Sigmoid colon (tissue), 7 donors: ENCODE data around the gene OR52I1. TPM values are rescaled to one million over a fixed set of nuclear protein-coding genes. Genes with fewer than 3 reads are reported as not detected.
A peak's percentile ranks its signal among the peaks of the same experiment; 100 is the strongest.

ENCODE experiments used
- DNase-seq: peaks from one replicate; pipeline ENCODE4 v3.0.0-alpha.2; 2019
- H3K27ac ChIP-seq, 4 donors: fragments of 200-600 bp; sonication (generic); one replicate each; pipeline ENCODE4 v1.5.1; 2016 to 2019; ENCODE audit warnings: mild to moderate bottlenecking in 1 of 4
- H3K27me3 ChIP-seq, 3 donors: fragments of 200-600 bp; sonication (generic); one replicate each; pipeline ENCODE4 v1.5.1; 2019; ENCODE audit warnings: mild to moderate bottlenecking in 1 of 3
- H3K36me3 ChIP-seq, 4 donors: fragments of 200-600 bp; sonication (generic); one replicate each; pipeline ENCODE4 v1.5.1; 2016 to 2019
- H3K4me1 ChIP-seq, 4 donors: fragments of 200-600 bp; sonication (generic); one replicate each; pipeline ENCODE4 v1.5.1; 2017 to 2019
- H3K4me3 ChIP-seq, 4 donors: fragments of 200-600 bp; sonication (generic); one replicate each; pipeline ENCODE4 v1.5.1; 2017 to 2019; ENCODE audit warnings: mild to moderate bottlenecking in 2 of 4, moderate library complexity in 1 of 4
- H3K9me3 ChIP-seq, 4 donors: fragments of 200-600 bp in 3 of 4; sonication (generic) in 3 of 4; one replicate each; pipeline versions ENCODE4 v1.5.1 to v1.6.1; 2013 to 2019
- EP300 ChIP-seq, 4 donors: sonication (generic); formaldehyde crosslinking; IDR thresholded peaks; one replicate each; pipeline ENCODE4 v1.6.1; 2017; ENCODE audit warnings: antibody characterized with exemption in 4 of 4
- POLR2A ChIP-seq, 2 donors: fragments of 450-650 bp; IDR thresholded peaks; one replicate each; pipeline ENCODE4 v1.6.1; 2016; ENCODE audit warnings: antibody characterized with exemption in 2 of 2, mild to moderate bottlenecking in 2 of 2, moderate library complexity in 2 of 2
- POLR2AphosphoS5 ChIP-seq, 4 donors: sonication (generic); formaldehyde crosslinking; IDR thresholded peaks; one replicate each; pipeline ENCODE4 v1.6.1; 2017; ENCODE audit warnings: antibody characterized with exemption in 4 of 4
- WGBS, 2 donors: extraction: QIAGEN DNeasy Blood & Tissue Kit; methylation state at CpG; one replicate each; pipeline ENCODE4 v1.1.7; 2013; 5-methylcytosine and 5-hydroxymethylcytosine counted together
- intact Hi-C: fragments of 100-400 bp; cut with DNase I; formaldehyde crosslinking; loops from one replicate; pipeline ENCODE4 v1.15.1; 2023
- polyA plus RNA-seq, 3 donors: library from polyadenylated mRNA; stranded (reverse); fragments of 200-250 nt; gene quantifications; one replicate each; pipeline ENCODE4 v1.2.3, GENCODE V29; 2013
- total RNA-seq, 4 donors: library from RNA; depleted of rRNA; stranded (reverse); fragments of >200 nt; gene quantifications; one replicate each; pipeline ENCODE4 v1.1.0, GENCODE V29; 2016
- TF ChIP-seq, protein P1 (sequence below), 4 experiments: fragments of 450-650 bp in 3 of 4; fragments of 200-600 bp in 1 of 4; IDR thresholded peaks; one replicate each; pipeline ENCODE4 v1.5.1; 2016 to 2019; ENCODE audit warnings: antibody characterized with exemption in 4 of 4, mild to moderate bottlenecking in 3 of 4, moderate library complexity in 2 of 4
- donor health status: healthy with polysubstance abuse.
- donor health status: Bipolar disorder and iron deficiency.
- donor health status: healthy.

The OR52I1 gene
- total and polyA plus RNA-seq, 7 donors, result not detected

DNA sequence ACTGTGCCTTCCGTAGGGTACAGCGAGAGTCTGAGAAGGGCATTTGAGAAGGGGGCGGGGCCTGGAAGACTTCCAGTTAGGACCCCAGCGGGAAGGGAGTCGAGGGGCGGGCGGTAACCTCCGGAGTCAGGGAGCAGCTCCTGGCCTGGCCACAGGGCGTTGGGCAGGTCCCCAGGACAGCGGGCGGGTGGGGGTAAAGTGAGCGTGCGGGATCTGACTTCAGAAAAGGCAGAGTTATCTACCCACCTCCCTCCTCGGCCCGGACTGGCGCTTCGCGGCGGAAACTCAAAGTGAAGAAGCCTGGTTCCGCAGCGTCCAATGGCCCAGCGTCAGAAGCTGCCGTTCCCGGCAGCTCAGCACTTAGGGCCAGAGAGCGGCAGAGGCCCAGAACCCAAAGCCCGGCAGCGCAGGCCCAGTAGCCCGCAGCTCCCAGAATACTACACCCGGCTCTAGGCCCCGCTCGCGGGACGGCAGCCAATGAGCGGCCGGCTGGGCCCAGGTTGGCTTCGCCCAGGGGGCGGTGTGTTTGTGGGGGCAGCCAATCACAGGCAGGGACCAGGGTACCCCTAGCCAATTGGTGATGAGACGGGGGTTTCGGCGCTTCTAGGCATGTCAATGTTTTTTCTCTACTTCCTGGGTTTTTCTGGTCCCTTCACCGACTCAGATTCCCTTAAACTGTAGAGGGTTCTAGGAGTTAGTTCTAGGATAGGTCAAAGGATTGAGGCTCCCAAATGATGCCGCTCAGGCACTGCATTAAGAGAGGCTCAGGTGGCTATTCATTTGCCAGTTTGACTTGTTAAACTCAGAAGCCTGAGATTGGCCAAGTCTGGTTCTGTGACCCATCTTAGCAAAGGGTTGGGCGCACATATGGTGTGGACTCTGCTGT, 14.2 kb downstream of the OR52I1 start, which contains the start of gene TRIM68:
TSS of gene TRIM68 (minus strand) at position 451 of the 886 bp plus-strand sequence. CDS start 2,727 bp downstream, outside the sequence.
- H3K4me1 ChIP-seq, result peaks cover 0 to 24% (median 12%) of the 10 kb centered on the region in 4 donors
- 4% methylated on average over 43 of the region's 43 CpGs for WGBS, 2 donors
- peak within 1 kb of the TSS; percentile 60 to 69 (median 66) for H3K4me3 ChIP-seq
- no peaks in the 10 kb centered on the region for H3K9me3 ChIP-seq
- intact Hi-C loops, result no loop called here
- no peaks in the 10 kb centered on the region for H3K27me3 ChIP-seq
- TF ChIP-seq POLR2A (IDR thresholded peaks at IDR 0.05) (peak; percentile 67 to 73), EP300 (IDR thresholded peaks at IDR 0.05) (no peak), POLR2AphosphoS5 (IDR thresholded peaks at IDR 0.05) (peak; percentile 61 to 79 (median 70))
- TF ChIP-seq, protein P1, sequence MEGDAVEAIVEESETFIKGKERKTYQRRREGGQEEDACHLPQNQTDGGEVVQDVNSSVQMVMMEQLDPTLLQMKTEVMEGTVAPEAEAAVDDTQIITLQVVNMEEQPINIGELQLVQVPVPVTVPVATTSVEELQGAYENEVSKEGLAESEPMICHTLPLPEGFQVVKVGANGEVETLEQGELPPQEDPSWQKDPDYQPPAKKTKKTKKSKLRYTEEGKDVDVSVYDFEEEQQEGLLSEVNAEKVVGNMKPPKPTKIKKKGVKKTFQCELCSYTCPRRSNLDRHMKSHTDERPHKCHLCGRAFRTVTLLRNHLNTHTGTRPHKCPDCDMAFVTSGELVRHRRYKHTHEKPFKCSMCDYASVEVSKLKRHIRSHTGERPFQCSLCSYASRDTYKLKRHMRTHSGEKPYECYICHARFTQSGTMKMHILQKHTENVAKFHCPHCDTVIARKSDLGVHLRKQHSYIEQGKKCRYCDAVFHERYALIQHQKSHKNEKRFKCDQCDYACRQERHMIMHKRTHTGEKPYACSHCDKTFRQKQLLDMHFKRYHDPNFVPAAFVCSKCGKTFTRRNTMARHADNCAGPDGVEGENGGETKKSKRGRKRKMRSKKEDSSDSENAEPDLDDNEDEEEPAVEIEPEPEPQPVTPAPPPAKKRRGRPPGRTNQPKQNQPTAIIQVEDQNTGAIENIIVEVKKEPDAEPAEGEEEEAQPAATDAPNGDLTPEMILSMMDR (IDR thresholded peaks at IDR 0.05), result no peak
- peaks cover 0 to 24% (median 7%) of the 10 kb centered on the region in 4 donors for H3K36me3 ChIP-seq
- peak within 1 kb of the TSS; percentile 89 to 94 (median 92) for H3K27ac ChIP-seq
- DNase-seq, result peak; percentile 98

DNA sequence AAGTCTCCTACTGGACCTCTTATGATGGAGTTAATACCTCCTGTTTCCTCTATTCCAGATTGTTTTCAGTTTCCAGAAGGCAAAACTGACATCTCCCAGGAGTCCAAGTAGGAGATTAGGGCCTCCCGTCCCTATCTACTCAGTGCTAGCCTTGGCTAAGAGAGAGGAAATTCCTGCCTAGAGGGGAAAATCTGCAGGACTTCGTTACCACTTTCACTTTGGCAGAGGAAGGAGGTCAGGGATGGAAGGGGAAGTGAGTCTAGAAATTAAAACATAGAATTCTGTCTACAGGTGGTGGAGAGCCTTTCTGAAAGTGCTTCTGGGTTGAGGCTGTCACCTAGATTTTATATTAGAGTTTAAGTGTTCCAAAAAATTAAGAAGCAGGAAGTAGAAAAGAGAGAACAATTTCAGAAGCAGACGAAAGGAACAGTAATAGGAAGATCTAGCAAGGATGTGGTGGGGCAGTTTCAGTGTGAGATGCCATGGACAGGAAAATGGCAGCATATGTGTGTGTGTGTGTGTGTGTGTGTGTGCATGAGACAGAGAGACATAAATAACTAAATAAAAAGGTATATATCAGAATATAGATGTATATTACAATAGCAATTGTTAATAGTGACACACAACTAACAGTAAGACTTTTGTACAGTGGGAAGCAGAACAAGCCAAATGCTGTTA, 16.6 kb downstream of the OR52I1 start:
- H3K36me3 ChIP-seq, result peaks cover 0 to under 1% (median 0%) of the 10 kb centered on the region in 4 donors
- DNase-seq, result no peak
- H3K4me1 ChIP-seq, result peaks cover 0 to 24% (median 12%) of the 10 kb centered on the region in 4 donors
- no peak overlapping the region for H3K27ac ChIP-seq
- no peak overlapping the region for H3K4me3 ChIP-seq
- TF ChIP-seq EP300 (IDR thresholded peaks at IDR 0.05) (no peak), POLR2AphosphoS5 (IDR thresholded peaks at IDR 0.05) (no peak)
- TF ChIP-seq, protein P1 (IDR thresholded peaks at IDR 0.05), result no peak
- WGBS, 2 donors, result 36 to 67% methylated on average over 3 of the region's 3 CpGs
- intact Hi-C loops, result no loop called here
- H3K27me3 ChIP-seq, result no peaks in the 10 kb centered on the region
- H3K9me3 ChIP-seq, result no peaks in the 10 kb centered on the region

DNA sequence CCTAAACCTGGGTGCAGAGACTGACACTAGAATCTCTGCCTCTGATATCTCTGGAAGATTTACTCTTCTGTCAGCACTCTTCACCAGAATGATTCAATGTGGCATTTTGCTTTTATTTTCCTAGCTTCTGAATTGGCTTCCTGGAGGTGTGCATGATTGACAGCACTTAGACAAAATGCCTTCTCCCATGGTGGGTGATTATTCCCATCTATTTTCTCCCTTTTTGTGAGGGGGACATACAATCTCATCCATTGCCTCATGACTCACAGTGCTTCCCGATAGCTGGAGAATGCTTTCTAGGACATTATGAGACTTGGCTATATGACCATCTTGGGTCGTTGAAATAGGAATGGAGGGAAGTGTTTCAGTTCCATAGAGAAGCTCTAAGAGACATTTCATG, 18.1 kb downstream of the OR52I1 start:
- Histone ChIP-seq H3K36me3 (no peaks in the 10 kb centered on the region), H3K27ac (no peak overlapping the region)
- TF ChIP-seq, protein P1 (IDR thresholded peaks at IDR 0.05), result no peak
- TF ChIP-seq EP300 (IDR thresholded peaks at IDR 0.05) (no peak), POLR2AphosphoS5 (IDR thresholded peaks at IDR 0.05) (no peak), POLR2A (IDR thresholded peaks at IDR 0.05) (no peak)

DNA sequence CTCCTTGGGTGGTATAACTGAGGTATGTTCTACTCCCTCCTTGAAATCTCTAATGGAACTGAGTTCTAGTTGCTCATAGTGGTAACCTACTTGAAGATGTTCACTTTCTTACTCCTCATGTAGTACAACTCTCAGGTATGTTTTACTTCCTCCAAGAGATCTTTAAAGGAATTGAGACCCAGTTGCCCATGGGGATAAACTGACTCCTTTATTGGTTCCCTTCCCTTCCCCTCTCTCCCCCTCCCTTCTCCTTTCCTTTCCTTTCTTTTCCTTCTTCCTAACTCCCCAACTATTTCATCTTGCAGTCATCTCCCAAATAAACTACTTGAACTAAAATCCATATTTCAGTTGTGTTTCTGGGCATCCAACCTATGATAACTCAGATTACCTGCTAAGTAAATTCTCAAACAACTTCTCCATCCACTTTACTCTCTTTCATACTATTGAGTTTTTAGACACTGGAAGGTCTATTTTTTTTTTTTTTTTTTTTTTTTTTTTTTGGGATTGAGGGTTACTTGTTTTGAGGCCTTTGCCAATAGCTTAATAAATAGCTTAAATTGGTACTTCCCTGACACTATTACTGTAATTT, 22.1 kb downstream of the OR52I1 start:
- Histone ChIP-seq H3K27ac (no peak overlapping the region), H3K4me1 (no peaks in the 10 kb centered on the region), H3K27me3 (no peaks in the 10 kb centered on the region), H3K9me3 (no peaks in the 10 kb centered on the region), H3K4me3 (no peak overlapping the region), H3K36me3 (no peaks in the 10 kb centered on the region)
- intact Hi-C loops, result no loop called here
- no peak for TF ChIP-seq EP300 (IDR thresholded peaks at IDR 0.05)
- no peak for TF ChIP-seq POLR2A (IDR thresholded peaks at IDR 0.05)
- TF ChIP-seq POLR2AphosphoS5 (IDR thresholded peaks at IDR 0.05), result no peak
- TF ChIP-seq, protein P1 (IDR thresholded peaks at IDR 0.05), result no peak
- no peak for DNase-seq

More for the DNA sequence above, 18.1 kb downstream of the OR52I1 start:
- 91 to 95% methylated on average over 2 of the region's 2 CpGs for WGBS, 2 donors
- no peaks in the 10 kb centered on the region for H3K9me3 ChIP-seq
- DNase-seq, result no peak
- H3K4me1 ChIP-seq, result peaks cover 0 to 10% (median 4%) of the 10 kb centered on the region in 4 donors
- no peak overlapping the region for H3K4me3 ChIP-seq
- no peaks in the 10 kb centered on the region for H3K27me3 ChIP-seq
- intact Hi-C loops, result no loop called here
